ENCODE measurements around the gene IGFBP4.

The IGFBP4 gene

GRCh38 chr17:40493697-40494096 is 50.4 kb downstream of the IGFBP4 start:
- H3K36me3 ChIP-seq (ENCODE audit: control insufficient read depth in 1 of 2, insufficient read depth in 2 of 2, low read length in 2 of 2), result no peaks in the 10 kb centered on the region
- no peak overlapping the region for H3K4me3 ChIP-seq (ENCODE audit: low read depth, low read length)
- H2BK120ac ChIP-seq (ENCODE audit: insufficient read depth, low read length, poor library complexity), result no peak overlapping the region
- no peak overlapping the region for H4K12ac ChIP-seq (ENCODE audit: low read depth, low read length)
- no peak overlapping the region for H4K8ac ChIP-seq (ENCODE audit: low read depth, low read length)
- peaks cover 4% of the 10 kb centered on the region for H3K9me3 ChIP-seq (ENCODE audit: insufficient read depth, low read depth, low read length)
- no CpG with 5 or more reads among the region's 4 CpGs for WGBS (ENCODE audit: extremely low coverage, insufficient coverage, insufficient read length)
- DNase-seq, result no peak
- H3K23ac ChIP-seq (ENCODE audit: low read length), result no peak overlapping the region
- H2BK12ac ChIP-seq (ENCODE audit: low read length), result no peak overlapping the region
- no peak overlapping the region for H3K27ac ChIP-seq (ENCODE audit: low read depth, low read length)
- H3K4ac ChIP-seq (ENCODE audit: low read depth, low read length), result no peak overlapping the region
- H3K79me2 ChIP-seq (ENCODE audit: control insufficient read depth, insufficient read depth, low read length, poor library complexity), result no peaks in the 10 kb centered on the region
- no peak overlapping the region for H3K9ac ChIP-seq (ENCODE audit: low read length)
- H3K14ac ChIP-seq (ENCODE audit: low read length), result no peak overlapping the region
- H3K18ac ChIP-seq (ENCODE audit: low read length), result no peak overlapping the region
- H2BK5ac ChIP-seq (ENCODE audit: low read depth, low read length, poor library complexity), result no peak overlapping the region
- H3K27me3 ChIP-seq (ENCODE audit: insufficient read depth, low read length), result no peaks in the 10 kb centered on the region
- peaks cover 12 to 15% of the 10 kb centered on the region in 2 experiments for H3K4me1 ChIP-seq (ENCODE audit: control insufficient read depth in 1 of 2, insufficient read depth in 2 of 2, low read length in 2 of 2)
- no peak overlapping the region for H4K91ac ChIP-seq (ENCODE audit: low read depth, low read length)
- no peak overlapping the region for H2AFZ ChIP-seq (ENCODE audit: insufficient read depth, low read length, poor library complexity)
- peaks cover 2% of the 10 kb centered on the region for H3K79me1 ChIP-seq (ENCODE audit: low read length)
- H3K4me2 ChIP-seq (ENCODE audit: low read length), result no peak overlapping the region
- no peak overlapping the region for H2AK5ac ChIP-seq (ENCODE audit: low read length)

- H3K14ac ChIP-seq (ENCODE audit: low read length), result no peak overlapping the region
- no peak overlapping the region for H4K91ac ChIP-seq (ENCODE audit: low read depth, low read length)
- H4K8ac ChIP-seq (ENCODE audit: low read depth, low read length), result no peak overlapping the region
- H2BK5ac ChIP-seq (ENCODE audit: low read depth, low read length, poor library complexity), result no peak overlapping the region
- no peak overlapping the region for H3K9ac ChIP-seq (ENCODE audit: low read length)
- no peak overlapping the region for H3K23ac ChIP-seq (ENCODE audit: low read length)
- no peak overlapping the region for H3K4me3 ChIP-seq (ENCODE audit: low read depth, low read length)
- no peak for DNase-seq
- no peak overlapping the region for H2BK12ac ChIP-seq (ENCODE audit: low read length)
- H3K4me2 ChIP-seq (ENCODE audit: low read length), result no peak overlapping the region
- H2AFZ ChIP-seq (ENCODE audit: insufficient read depth, low read length, poor library complexity), result no peak overlapping the region
- no peak overlapping the region for H3K18ac ChIP-seq (ENCODE audit: low read length)
- peaks cover 4% of the 10 kb centered on the region for H3K9me3 ChIP-seq (ENCODE audit: insufficient read depth, low read depth, low read length)
- no peaks in the 10 kb centered on the region for H3K27me3 ChIP-seq (ENCODE audit: insufficient read depth, low read length)
- H3K4me1 ChIP-seq (ENCODE audit: control insufficient read depth in 1 of 2, insufficient read depth in 2 of 2, low read length in 2 of 2), result peaks cover 20 to 21% of the 10 kb centered on the region in 2 experiments
- H2BK120ac ChIP-seq (ENCODE audit: insufficient read depth, low read length, poor library complexity), result no peak overlapping the region
- H3K79me1 ChIP-seq (ENCODE audit: low read length), result peaks cover 6% of the 10 kb centered on the region
- H3K4ac ChIP-seq (ENCODE audit: low read depth, low read length), result no peak overlapping the region
- no peak overlapping the region for H3K27ac ChIP-seq (ENCODE audit: low read depth, low read length)
- no peaks in the 10 kb centered on the region for H3K36me3 ChIP-seq (ENCODE audit: control insufficient read depth in 1 of 2, insufficient read depth in 2 of 2, low read length in 2 of 2)
- no peak overlapping the region for H4K12ac ChIP-seq (ENCODE audit: low read depth, low read length)
- H2AK5ac ChIP-seq (ENCODE audit: low read length), result no peak overlapping the region
- no CpG with 5 or more reads among the region's 5 CpGs for WGBS (ENCODE audit: extremely low coverage, insufficient coverage, insufficient read length)
- H3K79me2 ChIP-seq (ENCODE audit: control insufficient read depth, insufficient read depth, low read length, poor library complexity), result no peaks in the 10 kb centered on the region
Observed at GRCh38 chr17:40495140-40495539, 51.9 kb downstream of the IGFBP4 start.

- Histone ChIP-seq H3K27ac (ENCODE audit: low read depth, low read length) (no peak overlapping the region), H2AK5ac (ENCODE audit: low read length) (no peak overlapping the region), H2BK5ac (ENCODE audit: low read depth, low read length, poor library complexity) (no peak overlapping the region), H4K8ac (ENCODE audit: low read depth, low read length) (no peak overlapping the region), H3K4me1 (ENCODE audit: control insufficient read depth in 1 of 2, insufficient read depth in 2 of 2, low read length in 2 of 2) (peaks cover 13 to 14% of the 10 kb centered on the region in 2 experiments), H2BK12ac (ENCODE audit: low read length) (no peak overlapping the region), H3K14ac (ENCODE audit: low read length) (no peak overlapping the region), H3K18ac (ENCODE audit: low read length) (no peak overlapping the region), H3K4me2 (ENCODE audit: low read length) (no peak overlapping the region), H3K79me1 (ENCODE audit: low read length) (peaks cover 8% of the 10 kb centered on the region), H3K79me2 (ENCODE audit: control insufficient read depth, insufficient read depth, low read length, poor library complexity) (no peaks in the 10 kb centered on the region), H3K23ac (ENCODE audit: low read length) (no peak overlapping the region), H2AFZ (ENCODE audit: insufficient read depth, low read length, poor library complexity) (no peak overlapping the region), H3K36me3 (ENCODE audit: control insufficient read depth in 1 of 2, insufficient read depth in 2 of 2, low read length in 2 of 2) (no peaks in the 10 kb centered on the region), H3K4me3 (ENCODE audit: low read depth, low read length) (no peak overlapping the region), H3K27me3 (ENCODE audit: insufficient read depth, low read length) (no peaks in the 10 kb centered on the region), H3K9ac (ENCODE audit: low read length) (no peak overlapping the region), H4K12ac (ENCODE audit: low read depth, low read length) (no peak overlapping the region), H3K9me3 (ENCODE audit: insufficient read depth, low read depth, low read length) (peaks cover 4% of the 10 kb centered on the region), H3K4ac (ENCODE audit: low read depth, low read length) (no peak overlapping the region), H4K91ac (ENCODE audit: low read depth, low read length) (no peak overlapping the region), H2BK120ac (ENCODE audit: insufficient read depth, low read length, poor library complexity) (no peak overlapping the region)
- WGBS (ENCODE audit: extremely low coverage, insufficient coverage, insufficient read length), result no CpG with 5 or more reads among the region's 6 CpGs
- no peak for DNase-seq
Observed at GRCh38 chr17:40496170-40496569, 52.9 kb downstream of the IGFBP4 start.

- Histone ChIP-seq H3K79me1 (ENCODE audit: low read length) (peaks cover 8% of the 10 kb centered on the region), H4K12ac (ENCODE audit: low read depth, low read length) (no peak overlapping the region), H3K9me3 (ENCODE audit: insufficient read depth, low read depth, low read length) (peaks cover 4% of the 10 kb centered on the region), H2AFZ (ENCODE audit: insufficient read depth, low read length, poor library complexity) (no peak overlapping the region), H3K4me3 (ENCODE audit: low read depth, low read length) (no peak overlapping the region), H2BK120ac (ENCODE audit: insufficient read depth, low read length, poor library complexity) (no peak overlapping the region), H3K4me2 (ENCODE audit: low read length) (no peak overlapping the region), H3K27ac (ENCODE audit: low read depth, low read length) (no peak overlapping the region), H3K4ac (ENCODE audit: low read depth, low read length) (no peak overlapping the region), H4K8ac (ENCODE audit: low read depth, low read length) (no peak overlapping the region), H3K4me1 (ENCODE audit: control insufficient read depth in 1 of 2, insufficient read depth in 2 of 2, low read length in 2 of 2) (peaks cover 13 to 14% of the 10 kb centered on the region in 2 experiments), H2BK12ac (ENCODE audit: low read length) (no peak overlapping the region), H3K79me2 (ENCODE audit: control insufficient read depth, insufficient read depth, low read length, poor library complexity) (no peaks in the 10 kb centered on the region), H3K36me3 (ENCODE audit: control insufficient read depth in 1 of 2, insufficient read depth in 2 of 2, low read length in 2 of 2) (no peaks in the 10 kb centered on the region), H2AK5ac (ENCODE audit: low read length) (no peak overlapping the region), H4K91ac (ENCODE audit: low read depth, low read length) (no peak overlapping the region), H3K18ac (ENCODE audit: low read length) (no peak overlapping the region), H3K14ac (ENCODE audit: low read length) (no peak overlapping the region), H2BK5ac (ENCODE audit: low read depth, low read length, poor library complexity) (no peak overlapping the region), H3K9ac (ENCODE audit: low read length) (no peak overlapping the region), H3K27me3 (ENCODE audit: insufficient read depth, low read length) (no peaks in the 10 kb centered on the region), H3K23ac (ENCODE audit: low read length) (no peak overlapping the region)
- no CpG with 5 or more reads among the region's 9 CpGs for WGBS (ENCODE audit: extremely low coverage, insufficient coverage, insufficient read length)
- DNase-seq, result no peak
Observed at GRCh38 chr17:40496634-40497420, 53.6 kb downstream of the IGFBP4 start.
